22Rv1 (cell line): ENCODE results near the gene TIE1.

ENCODE experiments used
- H3K27ac ChIP-seq: fragments of 450-650 bp; 2 replicates; pipeline ENCODE4 v1.5.1; 2017
- ZFX ChIP-seq: fragments of 450-650 bp; IDR thresholded peaks from 2 replicates; pipeline ENCODE4 v1.6.1; 2017; ENCODE audit warnings: antibody characterized with exemption, borderline replicate concordance
- TF ChIP-seq, protein P1 (sequence below): fragments of 450-650 bp; IDR thresholded peaks from 2 replicates; pipeline ENCODE4 v1.5.1; 2017; ENCODE audit warnings: mild to moderate bottlenecking

Gene TIE1

DNA sequence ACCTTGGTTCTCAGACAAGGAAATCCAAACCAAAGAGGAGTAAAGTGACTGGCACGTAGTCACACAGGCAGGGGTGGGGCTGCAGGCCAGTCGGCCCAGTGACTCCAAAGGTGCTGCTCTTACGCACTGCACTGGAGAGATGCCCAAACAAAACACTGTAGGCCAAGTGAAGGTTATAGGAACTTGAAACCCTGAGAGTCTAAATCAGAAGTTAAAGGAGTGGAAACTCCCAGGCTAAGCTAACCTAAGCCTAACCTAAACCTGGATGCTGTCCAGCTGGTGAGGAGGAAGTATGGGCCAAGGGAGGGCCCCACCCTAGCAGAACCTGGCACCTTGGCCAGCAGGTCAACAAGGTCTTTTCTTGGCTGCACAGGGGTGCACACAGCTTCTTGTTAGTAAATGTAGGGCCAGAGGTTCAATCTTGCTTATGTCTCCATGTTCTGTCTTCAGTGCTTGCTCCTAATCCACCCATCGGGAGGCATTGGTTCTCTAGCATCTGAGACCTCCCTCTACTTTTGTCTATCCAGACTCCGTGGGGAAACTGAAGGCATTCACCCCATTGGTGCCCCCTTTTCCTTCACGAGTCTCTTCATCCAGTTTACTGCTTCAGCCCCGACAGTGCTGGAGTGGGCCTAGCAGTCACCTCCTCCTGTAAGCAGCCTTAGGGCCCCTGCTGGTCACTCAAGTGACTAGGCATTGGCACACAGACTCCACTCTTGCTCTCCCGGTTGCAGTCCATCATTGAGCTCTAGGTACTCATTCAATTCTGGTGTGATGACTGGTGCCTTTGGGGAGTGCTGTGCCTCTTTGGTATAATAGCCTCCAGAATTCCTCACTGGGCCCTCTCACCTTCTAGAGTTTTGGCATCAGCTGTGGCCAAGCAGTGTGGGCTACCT lies 43.9 kb upstream of the TIE1 start:
- TF ChIP-seq ZFX, result no peak
- TF ChIP-seq, protein P1, sequence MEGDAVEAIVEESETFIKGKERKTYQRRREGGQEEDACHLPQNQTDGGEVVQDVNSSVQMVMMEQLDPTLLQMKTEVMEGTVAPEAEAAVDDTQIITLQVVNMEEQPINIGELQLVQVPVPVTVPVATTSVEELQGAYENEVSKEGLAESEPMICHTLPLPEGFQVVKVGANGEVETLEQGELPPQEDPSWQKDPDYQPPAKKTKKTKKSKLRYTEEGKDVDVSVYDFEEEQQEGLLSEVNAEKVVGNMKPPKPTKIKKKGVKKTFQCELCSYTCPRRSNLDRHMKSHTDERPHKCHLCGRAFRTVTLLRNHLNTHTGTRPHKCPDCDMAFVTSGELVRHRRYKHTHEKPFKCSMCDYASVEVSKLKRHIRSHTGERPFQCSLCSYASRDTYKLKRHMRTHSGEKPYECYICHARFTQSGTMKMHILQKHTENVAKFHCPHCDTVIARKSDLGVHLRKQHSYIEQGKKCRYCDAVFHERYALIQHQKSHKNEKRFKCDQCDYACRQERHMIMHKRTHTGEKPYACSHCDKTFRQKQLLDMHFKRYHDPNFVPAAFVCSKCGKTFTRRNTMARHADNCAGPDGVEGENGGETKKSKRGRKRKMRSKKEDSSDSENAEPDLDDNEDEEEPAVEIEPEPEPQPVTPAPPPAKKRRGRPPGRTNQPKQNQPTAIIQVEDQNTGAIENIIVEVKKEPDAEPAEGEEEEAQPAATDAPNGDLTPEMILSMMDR, result no peak

DNA sequence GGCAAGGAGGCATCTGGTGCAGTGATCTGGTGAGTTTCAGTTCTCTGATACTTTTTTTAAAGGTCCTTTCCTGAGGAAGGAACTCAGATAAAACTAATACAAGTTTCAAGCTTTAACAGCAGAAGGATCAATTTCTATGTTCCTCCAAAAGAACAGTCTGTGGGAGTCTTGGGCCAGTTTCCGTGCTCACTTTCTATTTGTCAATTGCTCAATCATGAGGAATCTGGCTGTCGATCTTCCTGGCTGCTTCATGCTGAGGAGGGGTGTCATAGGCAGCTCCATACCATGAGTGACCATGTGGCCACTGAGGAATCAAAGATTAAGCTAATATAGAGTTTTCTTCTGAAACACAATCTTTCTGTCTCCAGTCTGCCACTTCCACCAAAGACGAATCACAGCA lies 42.4 kb upstream of the TIE1 start:
- H3K27ac ChIP-seq, result no peak overlapping the region
- no peak for TF ChIP-seq ZFX
- TF ChIP-seq, protein P1, result no peak

More for the DNA sequence above, 43.9 kb upstream of the TIE1 start:
- H3K27ac ChIP-seq, result no peak overlapping the region

DNA sequence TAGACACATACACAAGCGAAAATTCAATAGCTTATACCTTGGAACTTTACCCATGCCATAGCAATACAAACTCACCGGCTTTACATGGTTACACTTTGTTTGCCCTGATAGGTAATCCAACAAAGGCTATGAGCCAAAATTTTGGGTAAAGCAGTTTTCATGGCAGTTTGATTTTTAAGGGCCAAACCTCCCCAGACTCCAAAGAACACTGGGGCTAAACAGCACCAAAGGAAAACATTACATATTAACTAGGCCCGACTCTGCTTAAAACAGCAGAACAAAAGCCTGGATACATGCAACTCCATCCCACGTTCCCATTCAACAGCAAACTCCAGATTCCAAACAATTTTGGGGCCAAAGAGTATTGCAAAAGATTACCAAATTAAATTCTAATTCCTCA lies 35.4 kb upstream of the TIE1 start:
- no peak overlapping the region for H3K27ac ChIP-seq
- TF ChIP-seq ZFX, result no peak
- TF ChIP-seq, protein P1, result no peak

DNA sequence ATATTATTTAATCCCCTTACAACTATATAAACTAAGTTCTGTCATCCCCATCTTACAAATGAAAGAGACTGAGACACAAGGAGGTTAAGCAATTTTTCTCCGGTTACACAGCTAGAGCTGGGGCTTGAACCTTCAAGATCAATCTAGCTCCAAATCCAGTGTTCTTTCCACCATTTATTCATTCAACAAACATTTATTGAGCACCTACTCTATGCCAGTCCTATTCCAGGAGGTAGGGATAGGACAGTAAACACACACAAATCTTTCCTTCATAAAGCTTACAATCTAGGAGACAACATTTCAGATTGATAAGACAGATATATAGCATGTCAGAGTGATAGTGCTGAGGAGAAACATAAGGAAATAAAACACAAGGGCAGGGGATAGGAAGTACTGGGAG lies 33.9 kb upstream of the TIE1 start:
- H3K27ac ChIP-seq, result no peak overlapping the region
- TF ChIP-seq, protein P1, result no peak
- no peak for TF ChIP-seq ZFX

DNA sequence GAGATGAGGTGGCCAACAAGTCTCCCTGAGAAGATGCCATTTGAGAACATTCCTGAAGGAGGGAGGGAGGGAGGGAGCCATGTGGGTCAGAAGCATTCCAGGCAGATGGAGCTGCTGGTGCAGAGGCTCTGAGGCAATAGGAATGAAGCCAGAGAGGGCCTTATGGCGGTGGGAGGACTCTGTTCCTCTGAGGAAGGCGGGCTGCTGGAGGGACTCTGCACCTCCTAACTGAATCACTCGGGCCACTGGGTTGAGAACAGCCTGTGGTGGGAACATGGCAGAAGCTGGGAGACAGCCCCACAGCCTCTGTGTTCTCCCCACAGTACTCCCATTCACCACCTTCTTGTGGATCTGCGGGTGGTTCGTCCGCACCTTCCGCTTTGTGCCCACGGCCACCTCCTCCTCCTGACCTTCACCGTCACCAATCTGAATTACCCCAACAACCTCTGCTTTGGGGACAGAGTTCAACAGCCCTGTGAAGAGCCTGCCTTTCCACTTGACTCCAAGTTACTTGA lies 33.4 kb upstream of the TIE1 start:
- no peak for TF ChIP-seq ZFX
- TF ChIP-seq, protein P1, result no peak
- H3K27ac ChIP-seq, result no peak overlapping the region

DNA sequence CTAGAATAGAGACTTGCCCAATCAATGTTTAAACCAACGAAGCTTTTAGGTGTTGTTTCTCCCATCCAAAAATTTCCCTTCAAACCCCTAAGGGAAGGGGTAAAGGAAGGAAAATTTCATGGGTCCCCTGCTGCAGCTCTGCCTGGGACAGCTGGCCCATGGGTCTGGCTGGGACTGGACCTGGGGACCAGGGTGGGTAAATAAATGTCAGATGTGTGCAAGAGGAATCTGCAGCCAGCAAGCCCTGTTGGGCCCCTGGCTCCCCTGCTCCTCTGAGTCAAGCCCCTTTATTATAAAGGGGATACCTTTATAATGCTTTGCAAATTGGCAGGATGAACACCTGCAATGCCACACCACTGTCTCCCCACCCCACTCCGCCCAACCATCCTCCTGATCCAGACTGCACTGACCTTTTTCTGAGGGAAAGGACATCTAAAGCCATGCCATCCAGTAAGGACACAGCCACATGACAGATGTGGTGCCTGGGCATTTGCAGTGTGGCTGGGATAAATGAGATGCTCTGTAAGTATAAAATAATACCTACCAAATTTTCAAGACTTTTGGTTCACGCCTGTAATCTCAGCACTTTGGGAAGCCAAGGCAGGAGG lies 32.9 kb upstream of the TIE1 start:
- H3K27ac ChIP-seq, result no peak overlapping the region
- TF ChIP-seq, protein P1, result no peak
- no peak for TF ChIP-seq ZFX
